GM19035 (cell line): Measurements from ENCODE around the gene COBL.

Experiments
- ATAC-seq: cut with Tn5 transposase; IDR thresholded peaks from one replicate; pipeline ENCODE4 v1.9.1; 2021; ENCODE audit not compliant: unreplicated experiment

The COBL gene

DNA sequence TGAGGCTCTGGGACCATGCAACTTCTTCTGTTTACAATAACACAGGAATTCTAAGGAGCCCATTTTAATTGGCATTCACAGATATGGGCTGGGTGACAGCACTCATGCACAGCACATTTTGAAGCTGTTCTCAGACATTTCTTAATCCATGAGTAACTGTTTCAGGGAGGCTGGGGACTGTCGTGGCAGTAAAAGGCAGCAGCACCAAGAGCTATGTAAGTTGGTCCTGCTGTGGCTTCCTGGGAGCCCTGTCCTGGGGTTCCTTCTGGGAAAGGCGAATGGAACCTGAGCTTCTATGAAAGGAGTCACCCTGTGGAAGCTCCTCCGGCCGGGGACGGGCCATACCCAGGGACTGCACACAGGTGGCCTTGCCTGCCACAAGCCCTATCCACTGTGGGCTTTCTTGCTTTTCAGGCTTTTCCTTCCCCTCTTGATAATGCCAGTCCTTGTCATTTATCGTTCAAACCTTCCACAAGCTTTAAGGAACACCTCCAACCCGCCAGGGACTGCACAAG is 40.5 kb downstream of the COBL start:
- ATAC-seq = no peak

DNA sequence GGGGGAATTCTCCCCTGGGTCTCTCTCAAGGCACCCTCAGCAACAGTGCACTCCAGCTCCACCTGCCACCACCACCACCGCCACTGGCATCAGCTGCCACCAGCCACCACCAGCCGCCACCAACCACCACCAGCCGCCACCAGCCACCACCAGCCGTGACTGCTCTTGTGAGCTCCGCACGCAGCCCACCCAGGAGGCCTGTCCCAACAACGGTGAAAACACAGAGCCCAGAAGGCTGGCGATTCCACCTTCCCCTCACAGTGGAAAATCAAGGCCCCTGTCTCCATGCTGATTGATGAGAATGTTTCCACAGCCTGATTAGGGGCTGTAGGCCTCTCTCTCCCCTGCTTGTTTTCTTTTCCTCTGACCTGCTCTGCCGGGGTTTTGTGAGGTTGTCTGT is 41.1 kb downstream of the COBL start:
- no peak for ATAC-seq

DNA sequence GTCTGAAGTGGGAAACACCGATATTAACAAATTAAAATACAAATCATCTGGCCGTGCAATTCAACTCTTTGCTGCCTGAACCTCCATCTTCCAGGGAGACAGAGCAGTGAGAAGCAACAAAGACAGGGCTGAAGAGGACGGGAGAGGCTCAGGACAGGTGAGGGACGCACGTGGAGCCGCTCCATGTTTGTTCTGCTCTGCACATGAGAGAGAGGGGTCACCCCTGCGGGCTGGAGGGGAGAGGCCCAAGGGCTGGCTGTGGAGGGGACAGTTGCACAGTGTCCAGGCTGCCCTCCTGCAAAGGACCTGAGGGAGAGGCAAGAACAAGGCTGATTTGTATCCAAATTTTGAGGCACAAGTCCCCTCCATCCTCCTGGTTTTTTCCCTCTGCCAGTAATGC is 41.7 kb downstream of the COBL start:
- ATAC-seq = no peak

DNA sequence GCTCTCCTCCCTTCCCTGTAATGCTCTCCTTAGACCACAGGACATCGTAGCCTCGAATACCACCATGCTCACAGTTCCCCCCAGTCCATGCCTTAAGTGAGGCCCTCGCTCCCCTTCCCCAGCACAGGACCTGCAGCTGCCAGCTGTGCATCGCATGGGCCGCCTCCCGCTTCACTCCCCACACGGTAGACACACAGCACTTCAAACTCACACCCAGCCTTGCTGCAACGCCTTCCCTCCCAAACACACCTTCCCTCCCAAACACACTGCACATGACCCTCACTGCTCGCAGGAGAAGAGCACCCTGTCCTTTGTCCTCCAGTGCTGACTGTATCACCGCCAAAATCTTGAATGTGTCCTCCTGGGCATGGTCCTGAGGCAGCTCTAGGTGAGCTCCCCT is 42.6 kb downstream of the COBL start:
- no peak for ATAC-seq

DNA sequence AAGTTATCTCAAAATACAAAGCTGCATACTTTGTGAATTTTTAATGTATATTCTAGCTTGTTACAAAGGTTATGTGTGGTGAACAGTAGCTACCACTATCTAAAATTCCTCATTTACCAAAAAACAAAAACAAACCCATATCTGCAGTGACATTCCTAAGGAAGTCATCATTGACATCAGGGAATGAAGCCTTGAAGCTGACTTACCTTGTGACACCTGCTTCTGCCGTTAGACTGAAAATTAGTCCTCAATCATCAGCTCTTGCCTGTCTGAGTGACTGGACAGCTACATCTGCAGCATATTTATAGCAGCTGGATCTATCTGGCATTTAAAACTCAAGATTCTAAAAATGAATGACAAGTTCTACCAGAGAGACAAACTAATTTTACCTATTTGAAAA is 43.2 kb downstream of the COBL start:
- no peak for ATAC-seq

DNA sequence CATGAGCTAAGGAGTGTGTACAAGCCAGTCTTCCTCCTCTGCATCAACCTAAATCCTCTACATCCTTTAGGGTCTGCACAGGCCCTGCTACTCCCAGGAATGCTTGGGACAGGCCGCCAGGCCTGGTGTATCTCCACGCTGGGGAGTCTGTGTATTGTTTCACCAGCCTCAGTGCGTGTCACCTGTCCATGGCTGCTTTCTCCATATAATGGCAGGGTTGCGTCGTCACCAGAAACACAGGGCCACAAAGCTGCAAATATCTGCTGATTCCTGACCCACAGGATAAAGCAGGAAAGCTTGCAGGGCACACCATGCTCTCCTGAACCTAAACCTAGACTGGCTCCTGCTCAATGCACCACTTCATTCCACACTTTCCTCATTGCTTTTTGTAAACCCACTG is 45.6 kb downstream of the COBL start:
- no peak for ATAC-seq

DNA sequence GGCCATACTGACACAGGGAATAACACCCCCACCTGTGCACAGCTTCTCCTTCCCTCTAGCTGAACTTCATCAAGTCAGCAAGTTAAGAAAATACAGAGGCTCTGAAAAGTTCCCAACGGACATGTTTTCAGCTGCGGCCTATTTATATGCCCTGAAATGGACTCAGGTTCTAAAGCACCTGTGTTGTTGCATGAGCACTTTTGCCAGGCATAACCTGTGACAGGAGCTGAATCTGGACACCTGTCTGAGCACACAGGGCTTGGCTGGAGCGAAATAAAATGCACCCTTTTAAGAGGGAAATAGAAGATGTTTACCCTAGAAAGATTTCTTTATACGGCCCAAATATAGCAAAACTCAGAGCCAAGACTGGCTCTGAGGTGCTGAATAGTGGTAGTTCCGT is 46.7 kb downstream of the COBL start:
- no peak for ATAC-seq

DNA sequence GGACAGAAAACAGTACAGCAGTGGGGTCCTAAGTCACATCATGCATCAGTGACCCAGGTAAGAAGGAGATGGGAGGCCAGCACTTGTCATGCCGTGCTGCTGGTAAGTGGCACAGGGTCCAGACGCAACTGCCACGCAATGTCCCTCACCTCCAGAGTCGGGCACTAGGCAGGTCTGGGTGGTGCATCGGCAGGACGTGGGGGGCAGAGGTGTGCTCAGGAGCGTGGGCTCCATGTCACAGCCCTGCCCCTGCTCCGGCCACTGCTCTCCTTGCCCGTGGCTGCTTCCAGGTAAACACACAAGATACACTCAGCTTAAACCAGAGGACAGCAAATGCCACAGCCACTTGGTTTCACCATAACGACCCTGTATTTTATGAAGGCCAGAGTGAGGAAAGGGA is 47.3 kb downstream of the COBL start:
- no peak for ATAC-seq

DNA sequence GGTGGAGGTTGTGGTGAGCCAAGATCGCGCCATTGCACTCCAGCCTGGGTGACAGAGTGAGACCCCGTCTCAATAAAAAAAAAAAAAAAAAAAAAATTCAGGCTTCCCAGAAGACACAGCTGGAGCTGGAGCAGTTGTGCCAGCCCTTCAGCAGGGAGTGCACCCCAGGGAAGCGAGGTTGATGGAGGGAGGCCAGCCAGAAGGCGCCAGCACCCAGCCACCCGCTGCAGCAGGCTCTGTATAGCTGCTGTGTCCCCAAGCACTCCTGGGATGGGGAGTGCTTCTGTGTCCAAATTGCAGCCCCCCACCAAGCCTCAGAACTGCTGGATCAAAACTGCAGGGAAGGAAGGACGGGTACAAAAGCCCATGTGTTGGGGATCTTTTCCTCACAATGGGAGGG is 47.8 kb downstream of the COBL start:
- no peak for ATAC-seq

DNA sequence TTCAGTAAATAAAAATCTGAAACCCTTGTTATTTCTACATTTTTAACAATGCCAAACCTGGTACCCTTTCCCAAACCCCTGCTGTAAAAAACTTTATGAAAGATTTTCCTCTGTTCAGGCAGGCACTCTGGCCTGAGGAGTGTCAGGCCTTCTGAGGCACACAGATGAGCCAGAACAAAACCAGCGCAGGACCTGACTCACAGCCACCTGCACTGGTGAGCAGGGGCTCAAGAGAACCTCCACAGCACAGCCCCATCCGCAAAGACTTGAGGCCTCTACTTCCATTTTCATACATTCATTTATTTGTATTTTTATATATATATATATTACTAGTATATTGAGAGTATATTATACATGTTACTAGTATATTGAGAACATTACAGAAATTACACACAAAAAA is 49.4 kb downstream of the COBL start:
- no peak for ATAC-seq

DNA sequence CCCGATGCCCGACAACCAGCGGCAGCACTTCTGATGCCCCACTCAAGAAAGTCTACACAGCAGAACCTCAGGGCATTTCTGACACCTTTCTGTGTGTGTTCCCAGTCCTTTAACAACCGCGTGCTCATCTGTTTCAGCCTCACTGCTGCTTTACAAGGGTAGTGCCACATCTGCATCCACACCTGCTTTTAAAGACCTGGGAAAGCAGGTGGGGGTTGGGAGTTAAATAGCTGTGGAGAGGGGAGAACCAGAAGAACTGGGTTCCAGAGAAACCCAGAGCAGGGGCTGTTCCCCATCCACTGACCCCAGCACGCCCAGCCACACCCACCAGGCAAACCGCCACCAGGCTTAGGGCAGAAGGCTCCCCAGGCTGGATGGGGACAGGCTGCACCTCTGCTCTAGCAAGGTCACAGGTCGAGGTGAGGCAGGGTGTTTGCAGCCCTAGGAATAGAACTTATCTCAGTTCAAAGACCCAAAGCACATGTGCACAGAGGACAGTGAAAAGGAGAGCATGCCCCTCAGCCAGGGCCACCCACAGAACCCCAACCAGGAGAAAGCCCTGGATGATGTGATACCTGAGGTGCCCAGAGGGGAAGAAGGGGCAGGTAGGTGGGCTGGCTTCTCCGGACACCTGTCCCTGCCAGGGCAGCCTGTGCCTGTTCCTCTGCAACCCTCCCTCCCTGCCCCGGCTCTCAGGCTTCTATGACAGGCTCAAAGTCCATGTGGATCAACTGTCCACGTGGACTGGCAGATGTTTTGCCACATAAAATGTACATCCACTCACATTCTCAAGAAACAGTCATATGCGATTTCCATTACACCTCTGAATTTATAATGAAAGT is 51.3 kb downstream of the COBL start:
- no peak for ATAC-seq

DNA sequence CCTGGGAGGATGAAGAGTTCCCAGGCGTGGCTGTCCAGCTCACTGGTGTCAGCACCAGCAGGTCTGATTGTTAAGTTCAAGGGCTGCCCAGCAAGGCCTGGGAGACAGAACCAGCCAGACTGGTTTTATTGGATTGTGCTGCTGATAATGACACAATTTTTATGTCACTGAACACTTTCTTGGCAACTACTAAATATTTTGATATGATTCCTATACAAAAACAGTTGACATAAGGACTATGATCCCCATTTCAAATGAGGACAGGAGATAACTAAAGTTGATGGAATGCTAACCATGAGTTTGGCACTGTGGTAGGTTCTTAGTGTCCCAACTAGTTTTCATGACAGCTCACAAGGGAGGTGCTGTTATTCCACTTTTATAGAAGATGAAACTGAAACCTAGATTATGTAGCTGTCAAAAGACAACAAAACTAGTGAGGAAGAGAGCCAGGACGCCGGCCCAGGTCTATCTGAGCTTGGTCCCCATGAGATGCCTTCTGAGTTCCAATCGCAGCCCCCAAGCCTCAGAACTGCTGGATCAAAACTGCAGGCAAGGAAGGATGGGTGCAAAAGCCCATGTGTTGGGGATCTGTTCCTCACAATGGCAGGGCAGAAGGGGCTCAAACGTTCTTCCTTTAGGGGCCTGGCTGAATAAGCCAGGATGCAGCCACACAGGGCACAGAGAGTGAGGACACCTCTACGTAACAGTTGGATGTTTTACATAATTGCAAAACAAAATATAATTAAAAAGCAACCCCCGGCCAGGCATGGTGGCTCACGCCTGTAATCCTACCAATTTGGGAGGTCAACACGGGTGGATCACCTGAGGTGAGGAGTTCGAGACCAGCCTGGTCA is 52.8 kb downstream of the COBL start:
- no peak for ATAC-seq

DNA sequence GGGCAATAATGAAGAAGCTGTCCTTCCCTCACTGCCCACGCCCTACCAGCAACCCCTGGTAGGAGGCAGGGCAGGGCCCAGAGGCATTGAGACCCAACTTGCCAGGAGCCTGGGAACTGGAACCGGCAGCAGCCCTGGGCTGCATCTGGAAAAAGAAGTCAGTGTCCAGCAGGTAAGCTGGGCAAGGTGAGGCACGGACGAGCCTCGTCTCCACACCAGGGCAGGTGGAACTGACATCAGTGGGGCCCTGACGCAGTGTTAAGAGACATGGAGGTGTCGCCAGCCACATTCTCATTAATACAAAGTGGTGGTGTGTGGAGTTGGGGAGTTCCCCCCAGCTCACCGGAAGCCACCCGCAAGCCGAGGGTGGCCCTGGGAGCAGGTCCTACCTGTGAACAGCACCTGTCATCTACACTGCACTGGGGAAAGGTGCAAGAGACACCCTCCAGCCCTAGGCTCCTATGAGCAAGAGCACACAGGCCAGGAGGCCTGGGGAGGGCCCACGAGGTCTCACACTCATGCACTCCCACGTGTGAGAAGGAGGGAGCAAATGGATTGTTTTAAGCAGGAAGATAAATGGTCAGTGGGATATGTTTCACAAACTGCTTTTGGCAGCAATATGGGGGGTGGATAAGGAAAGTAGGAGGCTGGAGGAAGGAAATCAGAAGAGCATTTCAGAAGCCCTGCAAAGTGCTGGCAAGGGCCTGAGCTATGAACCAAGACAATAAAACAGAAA is 53.6 kb downstream of the COBL start:
- ATAC-seq = no peak

DNA sequence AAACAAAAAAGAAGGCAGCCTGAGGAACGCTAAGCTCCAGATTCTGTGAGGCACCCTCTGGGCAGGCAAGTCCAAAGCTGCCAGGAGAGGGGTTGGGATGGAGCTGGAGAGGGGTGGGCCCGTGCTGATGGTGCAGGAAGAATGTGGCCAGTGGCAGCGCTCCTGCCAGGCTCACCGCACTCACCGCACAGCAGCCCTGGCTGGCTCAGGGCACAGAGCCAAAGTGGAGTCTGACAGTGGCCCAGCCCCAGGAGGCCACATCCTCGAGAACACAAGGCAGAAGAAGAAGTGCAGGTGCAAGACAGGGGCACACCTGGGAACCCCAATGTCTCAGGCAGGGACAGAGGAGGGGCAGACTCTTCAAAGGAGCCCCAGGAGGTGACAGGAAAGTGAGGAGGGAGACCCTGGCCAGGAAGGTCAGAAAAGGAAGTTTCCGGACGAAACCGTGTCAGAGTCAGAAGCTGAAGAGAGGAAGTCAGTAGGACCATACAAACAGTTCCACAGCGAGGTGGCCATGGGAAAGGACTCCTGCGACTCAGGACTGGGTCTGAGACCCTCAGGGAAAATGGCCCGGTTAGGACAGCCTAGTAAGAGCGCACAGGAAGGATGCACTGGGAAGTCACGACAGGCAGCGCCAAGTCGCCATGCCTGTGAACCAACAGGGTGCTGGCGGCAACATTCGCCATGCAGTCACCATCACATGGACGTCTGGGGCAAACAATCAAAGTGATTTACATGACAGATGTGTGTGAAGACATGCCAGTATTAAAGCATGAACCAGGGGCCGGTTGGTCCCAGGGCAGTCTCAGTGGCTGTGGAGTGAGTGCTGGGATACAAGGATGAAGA is 54.4 kb downstream of the COBL start:
- ATAC-seq = no peak

DNA sequence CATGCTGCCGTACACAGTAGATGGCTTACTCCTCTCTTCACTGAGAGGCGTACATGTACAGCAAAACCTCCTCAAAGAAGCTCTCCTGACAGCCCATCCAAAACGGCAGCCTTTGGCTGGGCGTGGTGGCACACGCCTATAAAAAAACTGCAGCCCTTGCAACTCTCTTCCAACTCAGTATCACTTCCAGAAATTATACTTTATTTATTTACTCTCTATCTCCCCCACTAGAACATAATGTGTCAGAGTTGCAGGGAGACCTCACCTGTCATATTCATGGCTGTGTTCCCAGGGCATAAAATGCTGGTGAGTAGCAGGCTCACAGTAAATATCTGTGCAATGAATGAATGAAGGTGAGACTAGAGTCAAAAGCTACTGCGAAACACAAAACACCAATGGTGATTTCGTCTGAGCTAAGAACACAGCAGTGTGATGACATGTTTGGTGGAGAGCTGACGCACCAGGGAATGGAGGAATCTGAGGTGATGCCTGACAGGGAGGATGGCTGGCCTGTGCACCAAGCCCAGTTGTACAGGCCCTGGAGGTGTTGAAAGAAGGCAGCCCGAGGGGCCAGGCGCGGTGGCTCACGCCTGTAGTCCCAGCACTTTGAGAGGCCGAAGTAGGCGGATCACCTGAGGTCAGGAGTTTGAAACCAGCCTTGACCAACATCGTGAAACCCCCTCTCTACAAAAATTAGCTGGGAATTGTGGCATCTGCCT is 55.3 kb downstream of the COBL start:
- ATAC-seq = no peak

DNA sequence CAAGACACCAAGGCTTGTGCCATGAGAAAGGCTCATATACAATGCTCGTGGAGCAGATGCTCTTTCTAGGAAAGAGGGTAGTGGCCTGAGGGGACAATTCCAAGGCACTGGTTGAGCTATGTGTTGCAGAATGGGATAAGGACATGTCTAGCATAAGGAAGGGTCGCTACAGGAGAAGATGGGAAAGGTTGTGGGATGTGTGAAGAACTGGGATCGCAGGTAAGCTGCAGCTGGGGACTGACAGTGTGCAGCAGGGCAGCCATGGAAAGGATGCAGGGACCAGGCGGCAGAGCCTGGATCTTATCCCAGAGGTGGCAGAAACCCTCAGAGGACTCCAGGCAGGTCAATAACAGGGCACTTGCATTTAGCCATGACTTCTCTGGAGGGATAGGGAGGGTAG is 56.1 kb downstream of the COBL start:
- no peak for ATAC-seq

DNA sequence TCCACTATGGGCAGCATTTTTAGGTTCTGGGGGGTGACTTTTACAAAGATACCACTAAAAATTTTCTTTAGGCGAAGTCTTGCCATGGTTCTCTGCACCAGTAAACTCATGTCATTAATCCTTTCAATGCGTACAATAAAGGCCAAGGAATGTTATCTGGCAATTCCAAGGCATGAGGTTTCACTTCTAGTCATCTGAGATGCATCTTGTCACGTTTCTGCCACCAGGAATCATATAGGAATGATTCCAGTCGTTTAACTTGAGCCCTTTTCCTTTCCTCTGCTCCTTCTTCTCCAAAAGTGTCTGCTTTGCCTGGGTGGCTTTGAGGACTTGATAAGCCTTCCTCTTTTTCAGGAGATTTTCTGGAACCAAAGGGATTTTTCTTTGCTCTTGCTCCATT is 56.8 kb downstream of the COBL start:
- ATAC-seq = no peak

DNA sequence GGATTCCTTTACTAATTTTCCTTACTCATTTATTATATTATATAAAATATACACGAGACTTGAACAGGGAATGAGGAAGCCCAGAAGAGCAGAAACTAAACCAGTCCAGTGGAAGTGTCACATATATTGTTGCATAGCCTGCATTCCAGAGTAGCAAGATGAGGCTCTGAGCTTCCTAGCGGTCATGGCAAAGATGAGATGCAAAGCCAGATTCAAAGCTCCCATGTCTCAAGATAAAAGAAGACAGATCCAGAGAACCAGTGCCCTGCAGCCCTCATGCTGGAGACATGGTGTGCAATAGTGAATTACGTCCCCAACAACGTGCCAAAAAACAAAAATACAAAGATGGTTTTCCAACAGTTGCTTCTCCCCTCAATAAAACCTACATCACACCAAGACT is 59.7 kb downstream of the COBL start:
- ATAC-seq = no peak

DNA sequence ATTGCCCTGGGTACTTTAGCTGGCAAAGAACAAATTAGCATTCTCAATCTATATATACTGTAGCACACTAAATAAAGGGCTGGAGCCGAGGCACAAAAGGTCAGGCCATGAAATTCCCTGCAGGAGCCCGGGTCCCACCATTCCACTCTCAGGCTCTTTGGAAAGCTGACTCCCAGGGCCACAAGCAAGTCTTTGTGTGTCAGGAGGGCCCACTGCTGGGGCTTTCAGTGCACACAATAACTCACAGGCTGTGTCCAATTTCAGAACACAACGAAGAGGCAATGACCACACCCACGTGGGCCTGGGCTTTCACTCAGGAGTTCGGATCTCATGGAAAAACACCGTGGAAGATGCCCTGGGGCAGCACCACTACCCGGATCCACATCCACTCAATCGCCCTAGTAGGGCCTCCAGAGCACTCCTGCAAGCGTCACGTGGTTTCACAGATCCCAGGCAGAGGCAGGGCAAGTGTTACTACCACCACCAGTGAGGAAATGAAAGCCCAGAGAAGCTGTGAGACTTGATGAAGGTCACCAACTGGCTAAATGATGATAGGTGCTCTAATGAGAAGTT is 60.3 kb downstream of the COBL start:
- ATAC-seq = no peak
